ENCODE data around the gene MAPK4. TPM values are rescaled to one million over a fixed set of nuclear protein-coding genes. Genes with fewer than 3 reads are reported as not detected.

Gene MAPK4
- total and polyA plus RNA-seq, 2 of the 4 experiments (the other 2 are of a cell fraction), result not detected

GRCh38 chr18:50678651-50679050, 118.8 kb downstream of the MAPK4 start:
- POLR2A ChIA-PET (ENCODE audit: unreplicated experiment), result no interaction called here
- dilution Hi-C loops (cut with HindIII; ENCODE audit: low sequenced_read_pairs, unreplicated experiment), result no loop called here

More at GRCh38 chr18:50678651-50679050, 118.8 kb downstream of the MAPK4 start:
- H3K4me3 ChIP-seq (ENCODE audit: insufficient read depth, low read depth, low read length), result no peak overlapping the region
- H3K9me1 ChIP-seq (ENCODE audit: insufficient read depth, low read length), result no peaks in the 10 kb centered on the region
- no peak for DNase-seq
- H3K14ac ChIP-seq (replicated peaks; ENCODE audit: low read depth, low read length), result no peak overlapping the region
- H3K36me3 ChIP-seq (ENCODE audit: control insufficient read depth, insufficient read depth, low read length), result no peaks in the 10 kb centered on the region
- no peak overlapping the region for H2BK15ac ChIP-seq (ENCODE audit: low read depth, low read length)
- BruUV-seq (replicated peaks), result no TSS peak
- no peak overlapping the region for H4K5ac ChIP-seq (ENCODE audit: low read depth, low read length)
- TF ChIP-seq USF2 (IDR thresholded peaks at IDR 0.05; ENCODE audit: low read depth, low read length) (no peak), MXI1 (IDR thresholded peaks at IDR 0.05; ENCODE audit: borderline replicate concordance, low read depth, low read length) (no peak), NFE2L2 (IDR thresholded peaks at IDR 0.05; ENCODE audit: low read depth, low read length) (no peak), RAD21 (IDR thresholded peaks at IDR 0.05; ENCODE audit: low read length) (no peak), MAFK (IDR thresholded peaks at IDR 0.05; ENCODE audit: low read depth, low read length) (no peak), CHD1 (IDR thresholded peaks at IDR 0.05; ENCODE audit: low read depth, low read length) (no peak), CEBPB (IDR thresholded peaks at IDR 0.05; ENCODE audit: low read depth, low read length) (no peak), FOS (IDR thresholded peaks at IDR 0.05; ENCODE audit: low read depth, low read length) (no peak), RFX5 (IDR thresholded peaks at IDR 0.05; ENCODE audit: low read depth, low read length) (no peak), SMC3 (IDR thresholded peaks at IDR 0.05; ENCODE audit: low read depth, low read length) (no peak)
- CTCF ChIA-PET, result no interaction called here
- no peak overlapping the region for H2AK9ac ChIP-seq (replicated peaks; ENCODE audit: low read depth, low read length, poor library complexity)
- intact Hi-C loops (cut with micrococcal nuclease), result loop anchor here (2.0 kb wide), 1 partner anchor 54 kb away; no protein-coding TSS in a partner anchor
- no peak overlapping the region for H3K18ac ChIP-seq (ENCODE audit: low read depth, low read length)
- in situ Hi-C loops (cut with MboI; ENCODE audit: low sequenced_read_pairs), result no loop called here
- no peak overlapping the region for H3K4me2 ChIP-seq (ENCODE audit: low read depth, low read length)
- no peak overlapping the region for H3K27ac ChIP-seq (ENCODE audit: insufficient read depth, low read length)
- no peak overlapping the region for H4K8ac ChIP-seq (ENCODE audit: low read depth in 2 of 2, low read length in 2 of 2)
- WGBS, 2 experiments (ENCODE audit: extremely low coverage in 2 of 2, insufficient read length in 1 of 2), result no CpG with 5 or more reads among the region's 6 CpGs
- H3K23ac ChIP-seq (ENCODE audit: low read depth, low read length), result no peak overlapping the region
- H3K56ac ChIP-seq (ENCODE audit: extremely low read depth, insufficient read depth, low read length), result no peak overlapping the region
- H4K91ac ChIP-seq (ENCODE audit: insufficient read depth, low read depth, low read length), result no peak overlapping the region
- no peak for ATAC-seq (ENCODE audit: low read depth)
- H2BK20ac ChIP-seq (ENCODE audit: low read depth, low read length), result no peak overlapping the region
- H4K20me1 ChIP-seq (ENCODE audit: insufficient read depth, low read length), result no peaks in the 10 kb centered on the region
- H2AFZ ChIP-seq (replicated peaks; ENCODE audit: low read length, poor library complexity), result no peak overlapping the region
- H2BK120ac ChIP-seq (ENCODE audit: low read depth, low read length), result no peak overlapping the region
- no peak overlapping the region for H3K9ac ChIP-seq (ENCODE audit: low read depth, low read length)
- no peak overlapping the region for H2BK5ac ChIP-seq (ENCODE audit: low read depth, low read length, poor library complexity, severe bottlenecking)
- no peaks in the 10 kb centered on the region for H3K79me1 ChIP-seq (ENCODE audit: low read depth in 1 of 2, low read length in 2 of 2)
- no peaks in the 10 kb centered on the region for H3K4me1 ChIP-seq (ENCODE audit: control insufficient read depth, insufficient read depth, low read length)
- no peaks in the 10 kb centered on the region for H3K27me3 ChIP-seq (ENCODE audit: control insufficient read depth, insufficient read depth, low read length)
- no peak overlapping the region for H3K4ac ChIP-seq (ENCODE audit: low read depth, low read length)
- no peak overlapping the region for H2AK5ac ChIP-seq (ENCODE audit: low read depth, low read length)
- no peaks in the 10 kb centered on the region for H3K9me3 ChIP-seq (ENCODE audit: control insufficient read depth, insufficient read depth, low read length)
